ENCODE results near the gene FADD.
"Not testable (repeated sequence)": the region's sequence is repeated elsewhere in the genome, so short reads cannot be mapped to it uniquely, and the experiment has no call there.

FADD gene

GRCh38 chr11:70182266-70182665 is 20.8 kb upstream of the FADD start:
- DNase-seq (ENCODE audit: low spot score), result no peak

- DNase-seq (ENCODE audit: low spot score), result no peak
These were observed 20.1 kb upstream of the FADD start for GRCh38 chr11:70183032-70183431.

- no peak for DNase-seq (ENCODE audit: low spot score)
These were observed 19.5 kb upstream of the FADD start for GRCh38 chr11:70183483-70184176.

- DNase-seq (ENCODE audit: low spot score), result no peak
These were observed 18.7 kb upstream of the FADD start for GRCh38 chr11:70184396-70184795.

GRCh38 chr11:70185348-70186055 is 17.6 kb upstream of the FADD start:
- no peak for DNase-seq (ENCODE audit: low spot score)

GRCh38 chr11:70186420-70186819 is 16.7 kb upstream of the FADD start:
- no peak for DNase-seq (ENCODE audit: low spot score)

GRCh38 chr11:70186936-70187335 is 16.2 kb upstream of the FADD start:
- no peak for DNase-seq (ENCODE audit: low spot score)

GRCh38 chr11:70187771-70188170 is 15.3 kb upstream of the FADD start:
- no peak for DNase-seq (ENCODE audit: low spot score)

GRCh38 chr11:70189622-70190021 is 13.5 kb upstream of the FADD start:
- DNase-seq (ENCODE audit: low spot score), result no peak

GRCh38 chr11:70191495-70192140 is 11.5 kb upstream of the FADD start:
- peak; percentile 56 for DNase-seq (ENCODE audit: low spot score)

- no peak for DNase-seq (ENCODE audit: low spot score)
These were observed 10.3 kb upstream of the FADD start for GRCh38 chr11:70192666-70193410.

GRCh38 chr11:70193411-70194292 is 9.4 kb upstream of the FADD start:
- DNase-seq (ENCODE audit: low spot score), result peak; percentile 19

GRCh38 chr11:70194792-70195791 is 8.0 kb upstream of the FADD start:
- no peak for DNase-seq (ENCODE audit: low spot score)

- DNase-seq (ENCODE audit: low spot score), result no peak
These were observed 2.8 kb upstream of the FADD start for GRCh38 chr11:70200212-70200844.

GRCh38 chr11:70201047-70201446 is 2.0 kb upstream of the FADD start:
- DNase-seq (ENCODE audit: low spot score), result not testable (repeated sequence)

- DNase-seq (ENCODE audit: low spot score), result no peak
These were observed 924 bp upstream of the FADD start for GRCh38 chr11:70201882-70202861.

GRCh38 chr11:70203751-70204465 is 812 bp downstream of the FADD start:
- peak; percentile 88 for DNase-seq (ENCODE audit: low spot score)

- peak; percentile 54 for DNase-seq (ENCODE audit: low spot score)
These were observed 1.3 kb downstream of the FADD start for GRCh38 chr11:70204466-70204799.
